Peyer's patch (tissue), 4 donors: ENCODE data around the gene PCSK2. TPM values are rescaled to one million over a fixed set of nuclear protein-coding genes. Genes with fewer than 3 reads are reported as not detected.

Source experiments
- DNase-seq, 3 donors: peaks; one replicate each; pipeline ENCODE4 v3.0.0-alpha.2; 2017 to 2019
- H3K27ac ChIP-seq, 4 donors: fragments of 200-600 bp; sonication (generic); one replicate each; pipeline ENCODE4 v1.5.1; 2016 to 2019
- H3K27me3 ChIP-seq, 2 donors: fragments of 200-600 bp; sonication (generic); one replicate each; pipeline ENCODE4 v1.5.1; 2019
- H3K36me3 ChIP-seq, 3 donors: fragments of 200-600 bp; sonication (generic); one replicate each; pipeline ENCODE4 v1.5.1; 2016 to 2019
- H3K4me1 ChIP-seq, 4 donors: fragments of 200-600 bp; sonication (generic); one replicate each; pipeline ENCODE4 v1.5.1; 2016 to 2019
- H3K4me3 ChIP-seq, 4 donors: fragments of 200-600 bp; sonication (generic); 1 replicate in 3 of 4; 2 replicates in 1 of 4; pipeline ENCODE4 v1.5.1; 2016 to 2019; ENCODE audit warnings: mild to moderate bottlenecking in 1 of 4
- H3K9me3 ChIP-seq, 4 donors: fragments of 200-600 bp; sonication (generic); one replicate each; pipeline ENCODE4 v1.5.1; 2016 to 2019; ENCODE audit warnings: mild to moderate bottlenecking in 1 of 4
- CTCF ChIP-seq, 6 experiments: fragments of 450-650 bp in 4 of 6; fragments of 200-600 bp in 2 of 6; sonication (generic) in 1 of 6; IDR thresholded peaks; one replicate each; pipeline ENCODE4 v1.5.1; 2017 to 2019; ENCODE audit warnings: antibody characterized with exemption in 6 of 6, mild to moderate bottlenecking in 3 of 6, moderate library complexity in 1 of 6
- POLR2A ChIP-seq, 2 donors: fragments of 450-650 bp; IDR thresholded peaks; one replicate each; pipeline ENCODE4 v1.5.1; 2017; ENCODE audit warnings: antibody characterized with exemption in 2 of 2, mild to moderate bottlenecking in 2 of 2, moderate library complexity in 2 of 2
- total RNA-seq, 4 donors: library from RNA; depleted of rRNA; stranded (reverse); fragments of >200 nt; gene quantifications; one replicate each; pipeline ENCODE4 v1.1.0, GENCODE V29; 2016

Gene PCSK2
- total RNA-seq, 4 donors from 2014 or later, result 0.18 to 0.80 (median 0.57) TPM; not detected in 1

GRCh38 chr20:17491488-17491887 lies 264.6 kb downstream of the PCSK2 start:
- no peak overlapping the region for H3K27ac ChIP-seq
- H3K27me3 ChIP-seq, result no peaks in the 10 kb centered on the region
- no peaks in the 10 kb centered on the region for H3K9me3 ChIP-seq
- DNase-seq, result no peak
- H3K4me3 ChIP-seq, result no peak overlapping the region
- TF ChIP-seq POLR2A (IDR thresholded peaks at IDR 0.05), result no peak
- no peak for TF ChIP-seq CTCF (IDR thresholded peaks at IDR 0.05)
- H3K36me3 ChIP-seq, result no peaks in the 10 kb centered on the region
- no peaks in the 10 kb centered on the region for H3K4me1 ChIP-seq

GRCh38 chr20:17493173-17493572 lies 266.3 kb downstream of the PCSK2 start:
- no peak overlapping the region for H3K4me3 ChIP-seq
- H3K27me3 ChIP-seq, result no peaks in the 10 kb centered on the region
- H3K27ac ChIP-seq, result no peak overlapping the region
- no peaks in the 10 kb centered on the region for H3K36me3 ChIP-seq
- H3K4me1 ChIP-seq, result no peaks in the 10 kb centered on the region
- no peaks in the 10 kb centered on the region for H3K9me3 ChIP-seq
- TF ChIP-seq POLR2A (IDR thresholded peaks at IDR 0.05) (no peak), CTCF (IDR thresholded peaks at IDR 0.05) (no peak)
- DNase-seq, result no peak

- H3K27ac ChIP-seq, result no peak overlapping the region
- no peaks in the 10 kb centered on the region for H3K36me3 ChIP-seq
- no peaks in the 10 kb centered on the region for H3K4me1 ChIP-seq
- no peak for DNase-seq
- no peaks in the 10 kb centered on the region for H3K27me3 ChIP-seq
- no peak overlapping the region for H3K4me3 ChIP-seq
- TF ChIP-seq CTCF (IDR thresholded peaks at IDR 0.05) (no peak), POLR2A (IDR thresholded peaks at IDR 0.05) (no peak)
- H3K9me3 ChIP-seq, result no peaks in the 10 kb centered on the region
Observed at GRCh38 chr20:17494201-17494600, 267.4 kb downstream of the PCSK2 start.

- no peaks in the 10 kb centered on the region for H3K9me3 ChIP-seq
Observed at GRCh38 chr20:17495826-17496225, 269.0 kb downstream of the PCSK2 start.

GRCh38 chr20:17497821-17498580 lies 271.2 kb downstream of the PCSK2 start:
- Histone ChIP-seq H3K4me1 (no peaks in the 10 kb centered on the region), H3K4me3 (no peak overlapping the region), H3K27ac (no peak overlapping the region), H3K36me3 (no peaks in the 10 kb centered on the region), H3K27me3 (no peaks in the 10 kb centered on the region), H3K9me3 (no peaks in the 10 kb centered on the region)
- TF ChIP-seq CTCF (IDR thresholded peaks at IDR 0.05) (no peak), POLR2A (IDR thresholded peaks at IDR 0.05) (no peak)
- no peak for DNase-seq

More at GRCh38 chr20:17495826-17496225, 269.0 kb downstream of the PCSK2 start:
- H3K27me3 ChIP-seq, result no peaks in the 10 kb centered on the region
- DNase-seq, result no peak
- no peak overlapping the region for H3K4me3 ChIP-seq
- no peaks in the 10 kb centered on the region for H3K36me3 ChIP-seq
- TF ChIP-seq POLR2A (IDR thresholded peaks at IDR 0.05), result no peak
- no peak for TF ChIP-seq CTCF (IDR thresholded peaks at IDR 0.05)
- no peak overlapping the region for H3K27ac ChIP-seq
- no peaks in the 10 kb centered on the region for H3K4me1 ChIP-seq
